Tibial artery (tissue), 4 donors: ENCODE data around the gene MAFB.

ENCODE experiments used
- DNase-seq, 2 donors: peaks; one replicate each; pipeline ENCODE4 v3.0.0-alpha.2; 2019
- H3K27ac ChIP-seq, 2 donors: fragments of 200-600 bp; sonication (generic) in 1 of 2; 1 replicate in 1 of 2; 2 replicates in 1 of 2; pipeline ENCODE4 v1.5.1; 2018 to 2019; ENCODE audit warnings: mild to moderate bottlenecking in 1 of 2
- H3K27me3 ChIP-seq, 2 donors: fragments of 200-600 bp; sonication (generic) in 1 of 2; one replicate each; pipeline versions ENCODE4 v1.5.1 to v1.6.0; 2016 to 2019
- H3K36me3 ChIP-seq, 3 donors: fragments of 200-600 bp; sonication (generic) in 2 of 3; one replicate each; pipeline ENCODE4 v1.5.1; 2016 to 2019; ENCODE audit warnings: mild to moderate bottlenecking in 2 of 3
- H3K4me1 ChIP-seq, 4 donors: fragments of 200-600 bp; sonication (generic) in 2 of 4; 1 replicate in 3 of 4; 2 replicates in 1 of 4; pipeline ENCODE4 v1.5.1; 2016 to 2019
- H3K4me3 ChIP-seq, 2 donors: fragments of 200-600 bp; sonication (generic) in 1 of 2; 1 replicate in 1 of 2; 2 replicates in 1 of 2; pipeline ENCODE4 v1.5.1; 2018 to 2019; ENCODE audit warnings: mild to moderate bottlenecking in 2 of 2
- H3K9me3 ChIP-seq, 3 donors: fragments of 200-600 bp; sonication (generic) in 1 of 3; one replicate each; pipeline ENCODE4 v1.5.1; 2016 to 2019
- intact Hi-C: fragments of 100-400 bp; cut with DNase I; formaldehyde crosslinking; loops from one replicate; pipeline ENCODE4 v1.15.0; 2023; ENCODE audit warnings: low total_unique reads
- TF ChIP-seq, protein P1 (sequence below), 2 experiments: fragments of 200-600 bp in 1 of 2; fragments of 450-650 bp in 1 of 2; IDR thresholded peaks; one replicate each; pipeline ENCODE4 v1.5.1; 2017 to 2019; ENCODE audit warnings: antibody characterized with exemption in 2 of 2, mild to moderate bottlenecking in 1 of 2, moderate library complexity in 1 of 2

Gene MAFB

DNA sequence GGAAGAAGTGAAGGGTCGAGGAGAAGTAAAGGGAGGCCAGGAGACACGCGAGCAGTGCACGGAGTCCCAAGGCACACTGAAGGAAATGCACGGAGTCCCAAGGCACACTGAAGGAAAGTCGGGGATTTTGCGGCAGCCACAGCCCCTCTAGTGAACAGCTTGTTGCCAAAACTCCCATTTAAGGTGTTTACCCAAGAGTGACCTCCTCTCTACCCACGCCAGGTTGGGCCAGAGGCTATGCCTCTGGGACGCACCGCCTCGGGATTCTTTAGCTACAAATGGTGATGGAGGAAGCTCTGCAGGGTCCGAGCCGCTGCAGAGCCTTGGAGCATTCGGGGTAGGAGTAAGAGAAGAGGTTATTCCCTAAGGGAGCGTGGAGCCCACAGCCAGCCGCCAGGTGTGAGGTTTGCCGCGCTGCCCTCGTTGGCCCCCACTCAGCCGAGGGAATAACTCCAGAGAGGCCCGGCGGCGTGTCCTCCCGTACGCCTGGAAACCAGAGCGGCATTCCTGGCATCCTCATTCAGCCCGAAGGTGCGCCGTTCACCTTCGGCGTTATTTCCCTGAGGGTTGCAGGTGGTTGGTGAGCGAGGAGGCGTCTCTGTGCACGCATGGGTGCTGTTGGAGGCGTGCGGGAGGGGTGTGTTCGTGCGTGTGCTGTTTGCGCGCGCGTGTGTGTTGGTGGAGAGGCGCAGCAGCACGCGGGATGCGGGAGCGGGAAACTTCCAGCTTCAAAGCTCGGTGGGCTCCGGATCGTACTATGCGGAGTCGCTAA is 3.4 kb upstream of the MAFB start:
- Histone ChIP-seq H3K27ac (no peak overlapping the region), H3K27me3 (peaks cover 0 to 51% of the 10 kb centered on the region in 2 donors), H3K9me3 (no peaks in the 10 kb centered on the region), H3K36me3 (no peaks in the 10 kb centered on the region), H3K4me3 (no peak overlapping the region), H3K4me1 (peaks cover 0 to 24% (median 13%) of the 10 kb centered on the region in 4 donors)
- no peak for DNase-seq
- TF ChIP-seq, protein P1, sequence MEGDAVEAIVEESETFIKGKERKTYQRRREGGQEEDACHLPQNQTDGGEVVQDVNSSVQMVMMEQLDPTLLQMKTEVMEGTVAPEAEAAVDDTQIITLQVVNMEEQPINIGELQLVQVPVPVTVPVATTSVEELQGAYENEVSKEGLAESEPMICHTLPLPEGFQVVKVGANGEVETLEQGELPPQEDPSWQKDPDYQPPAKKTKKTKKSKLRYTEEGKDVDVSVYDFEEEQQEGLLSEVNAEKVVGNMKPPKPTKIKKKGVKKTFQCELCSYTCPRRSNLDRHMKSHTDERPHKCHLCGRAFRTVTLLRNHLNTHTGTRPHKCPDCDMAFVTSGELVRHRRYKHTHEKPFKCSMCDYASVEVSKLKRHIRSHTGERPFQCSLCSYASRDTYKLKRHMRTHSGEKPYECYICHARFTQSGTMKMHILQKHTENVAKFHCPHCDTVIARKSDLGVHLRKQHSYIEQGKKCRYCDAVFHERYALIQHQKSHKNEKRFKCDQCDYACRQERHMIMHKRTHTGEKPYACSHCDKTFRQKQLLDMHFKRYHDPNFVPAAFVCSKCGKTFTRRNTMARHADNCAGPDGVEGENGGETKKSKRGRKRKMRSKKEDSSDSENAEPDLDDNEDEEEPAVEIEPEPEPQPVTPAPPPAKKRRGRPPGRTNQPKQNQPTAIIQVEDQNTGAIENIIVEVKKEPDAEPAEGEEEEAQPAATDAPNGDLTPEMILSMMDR (IDR thresholded peaks at IDR 0.05): no peak
- intact Hi-C loops: loop anchor here (5.0 kb wide), 2 partner anchors 425 to 535 kb away; no protein-coding TSS in a partner anchor

DNA sequence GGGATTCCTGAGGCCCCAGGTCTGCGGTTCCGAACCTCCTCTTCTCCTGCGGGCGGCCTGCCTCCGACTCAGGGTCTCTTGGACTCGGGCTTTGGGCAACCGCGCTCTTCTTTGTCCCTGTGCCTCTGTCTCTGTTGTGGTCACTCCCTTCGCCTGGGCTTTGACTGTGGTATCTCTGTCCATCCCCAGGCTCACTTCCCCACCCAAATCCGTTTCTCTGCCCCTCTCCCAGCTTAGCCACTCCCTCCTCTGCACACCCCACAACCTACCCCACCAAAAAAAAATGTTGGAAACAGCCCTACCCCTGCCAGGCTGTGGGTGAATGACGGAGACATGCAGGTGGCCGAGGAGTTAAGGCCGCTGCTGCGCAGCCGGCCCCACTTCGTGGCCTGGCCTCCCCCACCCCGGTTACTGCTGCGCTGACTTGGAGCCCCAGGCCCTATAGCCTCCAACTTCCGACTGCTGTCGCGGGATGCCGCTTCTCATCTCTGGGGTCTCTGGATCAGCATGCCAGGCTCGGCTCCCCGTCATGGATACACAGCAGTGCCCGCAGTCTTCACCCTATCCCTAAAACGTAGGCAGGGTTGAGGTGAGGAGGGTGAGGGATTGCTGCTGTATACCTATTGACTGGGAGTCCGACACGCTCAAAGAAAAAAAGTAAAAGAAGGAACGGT is 2.7 kb upstream of the MAFB start:
- intact Hi-C loops: loop anchor here (5.0 kb wide), 2 partner anchors 424 to 534 kb away; no protein-coding TSS in a partner anchor
- Histone ChIP-seq H3K4me3 (peak overlapping the region in 1 of 2 donors; percentile 73), H3K27ac (no peak overlapping the region), H3K4me1 (peaks cover 0 to 31% (median 17%) of the 10 kb centered on the region in 4 donors), H3K36me3 (no peaks in the 10 kb centered on the region), H3K27me3 (peaks cover 0 to 47% of the 10 kb centered on the region in 2 donors), H3K9me3 (no peaks in the 10 kb centered on the region)
- TF ChIP-seq, protein P1 (IDR thresholded peaks at IDR 0.05): no peak
- no peak for DNase-seq

DNA sequence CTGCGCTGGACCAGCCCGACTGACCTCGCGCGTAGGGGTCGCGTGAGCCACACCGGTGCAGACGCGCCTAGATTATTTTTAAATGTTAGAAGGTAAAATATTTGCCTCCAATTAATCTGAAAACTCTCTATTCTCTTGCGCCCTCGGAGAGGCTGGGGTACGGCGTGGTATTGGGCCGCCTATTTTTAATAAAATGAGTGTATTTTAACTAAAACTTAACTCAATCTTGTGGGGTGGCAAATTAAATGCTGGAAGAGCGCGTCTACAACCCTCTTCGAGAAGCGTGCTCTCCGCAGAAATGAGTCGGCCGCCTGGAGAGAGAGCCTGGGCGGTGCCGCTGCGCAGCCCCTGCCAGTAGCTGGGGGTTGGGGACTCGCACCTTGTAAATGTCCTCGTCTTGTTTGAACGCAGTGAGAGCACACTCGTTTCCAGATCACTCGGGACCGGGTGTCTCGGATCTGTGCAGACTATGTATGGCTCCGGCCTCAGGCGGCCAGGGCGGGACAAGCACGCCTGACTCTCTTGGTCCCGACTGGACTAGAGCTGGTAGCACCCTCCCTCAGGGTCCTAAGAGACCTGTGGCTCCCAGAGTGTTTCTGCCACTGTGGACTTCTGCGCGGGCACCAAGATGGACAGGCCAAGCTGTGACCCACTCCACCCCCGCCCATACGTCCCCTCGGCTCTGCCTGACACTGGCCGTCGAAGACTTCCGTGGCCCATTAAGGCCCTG is 2.0 kb upstream of the MAFB start:
- no peaks in the 10 kb centered on the region for H3K9me3 ChIP-seq
- H3K4me3 ChIP-seq: peak overlapping the region; percentile 64 to 73
- DNase-seq: no peak
- peaks cover 0 to 47% of the 10 kb centered on the region in 2 donors for H3K27me3 ChIP-seq
- TF ChIP-seq, protein P1 (IDR thresholded peaks at IDR 0.05): no peak
- H3K27ac ChIP-seq: no peak overlapping the region
- peaks cover 0 to 38% (median 21%) of the 10 kb centered on the region in 4 donors for H3K4me1 ChIP-seq
- no peaks in the 10 kb centered on the region for H3K36me3 ChIP-seq
- intact Hi-C loops: loop anchor here (5.0 kb wide), 2 partner anchors 424 to 534 kb away; no protein-coding TSS in a partner anchor

DNA sequence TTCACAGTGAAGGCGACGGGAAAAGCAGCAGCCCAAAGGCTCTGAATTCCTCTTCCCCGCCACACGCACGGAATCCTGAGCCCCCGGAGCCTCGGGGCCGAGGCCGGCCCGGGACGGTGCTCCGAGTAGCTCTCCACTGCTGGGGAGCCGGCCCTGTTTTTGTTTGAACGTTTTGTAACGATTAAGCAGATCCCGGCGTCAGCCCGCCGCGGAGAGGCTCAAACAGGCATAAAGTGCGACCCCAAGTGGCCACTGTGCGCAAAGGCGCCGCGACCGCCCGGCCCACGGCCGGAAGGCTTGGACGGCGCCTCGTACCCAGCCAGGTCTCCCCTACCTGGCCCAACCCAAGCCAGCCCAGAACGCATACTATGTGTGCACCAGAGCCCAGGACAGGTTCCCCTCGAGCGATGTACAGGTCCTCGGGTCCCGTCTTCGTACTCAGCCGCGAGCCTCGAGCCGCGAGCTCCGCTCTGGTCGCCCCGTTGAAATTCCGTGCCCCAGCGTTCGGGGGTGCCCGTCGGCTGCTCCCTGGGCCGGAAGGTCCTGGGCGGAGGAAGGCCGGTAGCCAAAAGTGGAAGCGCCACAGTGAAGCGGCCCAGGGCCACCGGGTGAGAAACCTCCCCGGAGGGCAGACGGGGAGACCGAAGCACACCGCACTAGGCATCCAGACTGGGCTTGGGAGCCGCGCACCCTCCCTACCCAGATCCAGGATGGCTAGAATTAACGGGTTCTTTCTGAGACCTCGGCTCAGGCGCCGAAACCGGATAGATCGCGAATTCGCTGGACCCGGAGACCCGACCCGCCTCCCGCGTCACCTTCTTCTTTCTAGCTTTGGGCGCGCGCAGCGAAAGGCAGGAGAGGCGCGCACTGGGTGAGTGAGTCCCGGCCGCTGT is 1.2 kb upstream of the MAFB start:
- no peaks in the 10 kb centered on the region for H3K9me3 ChIP-seq
- H3K27ac ChIP-seq: peak overlapping the region; percentile 95 to 99
- H3K27me3 ChIP-seq: peaks cover 0 to 45% of the 10 kb centered on the region in 2 donors
- peak overlapping the region; percentile 64 to 73 for H3K4me3 ChIP-seq
- TF ChIP-seq, protein P1 (IDR thresholded peaks at IDR 0.05): peak; percentile 91 to 94
- DNase-seq: peak; percentile 94 to 96
- H3K36me3 ChIP-seq: no peaks in the 10 kb centered on the region
- peaks cover 0 to 42% (median 24%) of the 10 kb centered on the region in 4 donors for H3K4me1 ChIP-seq
- intact Hi-C loops: loop anchor here (5.0 to 10.0 kb wide), 3 partner anchors 185 to 533 kb away; no protein-coding TSS in a partner anchor
